H1 (cell line): ENCODE results near the gene NEDD4. TPM values are rescaled to one million over a fixed set of nuclear protein-coding genes. Genes with fewer than 3 reads are reported as not detected.

Experiments used
- CTCF ChIA-PET: fragments of 300-600 bp; sonication (Branson Sonifier 250); formaldehyde crosslinking; loops from one replicate; lab custom pipeline; 2021; ENCODE audit not compliant: partially characterized antibody; lab: Charles Lee
- POLR2A ChIA-PET: fragments of 300-600 bp; sonication (Branson Sonifier 250); formaldehyde crosslinking; loops from one replicate; lab custom pipeline; 2021; ENCODE audit warnings: inconsistent platforms; ENCODE audit not compliant: partially characterized antibody; lab: Charles Lee
- DNase-seq, 2 experiments: peaks; one replicate each; pipeline versions ENCODE4 v3.0.0 to v3.0.0-alpha.2; 2010 to 2022; ENCODE audit warnings: low spot score in 2 of 2, low read depth in 1 of 2, mixed read lengths in 1 of 2
- FAIRE-seq: peaks from 2 replicates; lab custom pipeline; 2011; peaks lifted over from hg19 to GRCh38; lab: Jason Lieb, UNC
- H2AFZ ChIP-seq: 2 replicates; pipeline ENCODE4 v1.8.1; 2012; ENCODE audit warnings: low read length, inconsistent platforms
- H2AK5ac ChIP-seq: 2 replicates; pipeline ENCODE4 v1.6.1; 2013; ENCODE audit warnings: low read depth, low read length
- H2BK120ac ChIP-seq: replicated peaks from 2 replicates; pipeline ENCODE3; 2013; ENCODE audit warnings: low read depth, low read length, inconsistent platforms
- H2BK12ac ChIP-seq: 2 replicates; pipeline ENCODE4 v1.6.1; 2013; ENCODE audit warnings: low read depth, low read length
- H2BK15ac ChIP-seq: 2 replicates; pipeline ENCODE4 v1.6.1; 2013; ENCODE audit warnings: low read length
- H2BK20ac ChIP-seq: 2 replicates; pipeline ENCODE4 v1.6.1; 2013; ENCODE audit warnings: low read length
- H2BK5ac ChIP-seq: 2 replicates; pipeline ENCODE4 v1.6.1; 2013; ENCODE audit warnings: low read depth, low read length
- H3K14ac ChIP-seq: 2 replicates; pipeline ENCODE4 v1.6.1; 2013; ENCODE audit warnings: inconsistent platforms; ENCODE audit not compliant: insufficient read length
- H3K18ac ChIP-seq: 2 replicates; pipeline ENCODE4 v1.6.1; 2013; ENCODE audit warnings: low read length; ENCODE audit errors: extremely low read depth
- H3K23ac ChIP-seq: 2 replicates; pipeline ENCODE4 v1.6.1; 2013; ENCODE audit warnings: inconsistent platforms; ENCODE audit not compliant: insufficient read length
- H3K23me2 ChIP-seq: 2 replicates; pipeline ENCODE4 v1.6.1; 2013; ENCODE audit warnings: low read depth, low read length
- H3K27ac ChIP-seq: 2 replicates; pipeline ENCODE4 v1.6.1; 2011; ENCODE audit warnings: low read depth, low read length, inconsistent platforms
- H3K27me3 ChIP-seq, 4 experiments: replicated peaks in 1 of 4; 1 replicate in 1 of 4; 2 replicates in 3 of 4; pipeline versions ENCODE4 v1.6.1 to v1.8.1; 2011 to 2013; ENCODE audit warnings: low read length in 3 of 4, mild to moderate bottlenecking in 3 of 4, inconsistent platforms in 2 of 4, mixed read lengths in 2 of 4, moderate library complexity in 1 of 4; ENCODE audit not compliant: control insufficient read depth in 3 of 4, insufficient read depth in 3 of 4; ENCODE audit errors: extremely low read depth in 1 of 4
- H3K36me3 ChIP-seq, 4 experiments: 2 replicates each; pipeline versions ENCODE4 v1.6.1 to v1.8.1; 2011 to 2013; ENCODE audit warnings: mild to moderate bottlenecking in 4 of 4, low read length in 3 of 4, moderate library complexity in 2 of 4, control low read depth in 1 of 4, inconsistent platforms in 1 of 4; ENCODE audit not compliant: insufficient read depth in 4 of 4, control insufficient read depth in 2 of 4
- H3K4ac ChIP-seq: replicated peaks from 2 replicates; pipeline ENCODE3; 2013; ENCODE audit warnings: low read length, low read depth, mixed read lengths, inconsistent platforms; ENCODE audit not compliant: insufficient read length
- H3K4me1 ChIP-seq, 4 experiments: replicated peaks in 1 of 4; 1 replicate in 1 of 4; 2 replicates in 3 of 4; pipeline versions ENCODE4 v1.6.1 to v1.8.1; 2011 to 2013; ENCODE audit warnings: low read length in 3 of 4, inconsistent platforms in 2 of 4, mixed read lengths in 1 of 4; ENCODE audit not compliant: insufficient read depth in 4 of 4, control insufficient read depth in 3 of 4
- H3K4me2 ChIP-seq, 2 experiments: 2 replicates each; pipeline versions ENCODE4 v1.6.1 to v1.8.1; 2011 to 2013; ENCODE audit warnings: low read depth in 2 of 2, low read length in 2 of 2, control low read depth in 1 of 2, inconsistent platforms in 1 of 2, mild to moderate bottlenecking in 1 of 2; ENCODE audit not compliant: insufficient read depth in 1 of 2
- H3K4me3 ChIP-seq, 4 experiments: fragments of 200-600, 300-600 bp in 1 of 4; sonication (generic), shearing (Covaris generic), sonication (Bioruptor Twin) in 1 of 4; 2 replicates each; pipeline versions ENCODE4 v1.5.1 to v1.8.1; 2011 to 2016; ENCODE audit warnings: low read length in 4 of 4, low read depth in 3 of 4, control low read depth in 2 of 4, inconsistent platforms in 2 of 4, mild to moderate bottlenecking in 2 of 4, mixed read lengths in 1 of 4, moderate library complexity in 1 of 4; ENCODE audit not compliant: insufficient read depth in 2 of 4; ENCODE audit errors: extremely low read depth in 1 of 4
- H3K56ac ChIP-seq: replicated peaks from 2 replicates; pipeline ENCODE3; 2013; ENCODE audit warnings: low read depth, mild to moderate bottlenecking, mixed read lengths, low read length, inconsistent platforms; ENCODE audit not compliant: insufficient read length
- H3K79me1 ChIP-seq: 2 replicates; pipeline ENCODE4 v1.6.1; 2013; ENCODE audit warnings: low read depth, low read length, control low read depth
- H3K79me2 ChIP-seq, 2 experiments: 2 replicates each; pipeline versions ENCODE4 v1.6.1 to v1.8.1; 2012 to 2013; ENCODE audit warnings: low read length in 2 of 2, mild to moderate bottlenecking in 2 of 2, inconsistent platforms in 1 of 2; ENCODE audit not compliant: insufficient read depth in 2 of 2, control insufficient read depth in 1 of 2
- H3K9ac ChIP-seq, 4 experiments: replicated peaks in 1 of 4; 1 replicate in 1 of 4; 2 replicates in 3 of 4; pipeline versions ENCODE4 v1.6.1 to v1.8.1; 2011 to 2013; ENCODE audit warnings: low read depth in 3 of 4, low read length in 3 of 4, control low read depth in 2 of 4, mild to moderate bottlenecking in 2 of 4, moderate library complexity in 2 of 4, inconsistent platforms in 1 of 4; ENCODE audit errors: extremely low read depth in 1 of 4
- H3K9me3 ChIP-seq, 2 experiments: 2 replicates each; pipeline versions ENCODE4 v1.6.1 to v1.8.1; 2012 to 2013; ENCODE audit warnings: mild to moderate bottlenecking in 2 of 2, moderate library complexity in 2 of 2, control low read depth in 1 of 2, inconsistent platforms in 1 of 2, low read depth in 1 of 2, low read length in 1 of 2, mixed read lengths in 1 of 2; ENCODE audit not compliant: insufficient read depth in 2 of 2
- H4K20me1 ChIP-seq, 2 experiments: replicated peaks in 1 of 2; 2 replicates each; pipeline versions ENCODE3 to v1.8.1; 2011 to 2013; ENCODE audit warnings: inconsistent platforms in 2 of 2, low read length in 2 of 2, mild to moderate bottlenecking in 1 of 2; ENCODE audit not compliant: insufficient read depth in 2 of 2, control insufficient read depth in 1 of 2
- H4K5ac ChIP-seq: 2 replicates; pipeline ENCODE4 v1.6.1; 2013; ENCODE audit warnings: low read length, low read depth, mixed read lengths, inconsistent platforms; ENCODE audit not compliant: insufficient read length
- H4K8ac ChIP-seq: 2 replicates; pipeline ENCODE4 v1.8.0; 2013; ENCODE audit warnings: mild to moderate bottlenecking, moderate library complexity, low read length, inconsistent platforms; ENCODE audit not compliant: insufficient read depth; ENCODE audit errors: extremely low read depth
- H4K91ac ChIP-seq: replicated peaks from 2 replicates; pipeline ENCODE3; 2013; ENCODE audit warnings: low read length, mixed read lengths, inconsistent platforms; ENCODE audit not compliant: insufficient read length
- CEBPB ChIP-seq: IDR thresholded peaks from 2 replicates; pipeline ENCODE4 v1.6.1; 2012; ENCODE audit warnings: low read depth, low read length
- CHD1 ChIP-seq: IDR thresholded peaks from 2 replicates; pipeline ENCODE4 v1.6.1; 2012; ENCODE audit warnings: low read depth, low read length, improper control_type of control experiment
- GTF2F1 ChIP-seq: IDR thresholded peaks from 2 replicates; pipeline ENCODE4 v1.6.1; 2012; ENCODE audit warnings: low read depth, low read length, improper control_type of control experiment, borderline replicate concordance
- NANOG ChIP-seq: IDR thresholded peaks from 2 replicates; pipeline ENCODE4 v1.6.1; 2011; ENCODE audit warnings: low read length, low read depth, mild to moderate bottlenecking, inconsistent platforms; ENCODE audit not compliant: insufficient read depth, poor library complexity, severe bottlenecking
- NRF1 ChIP-seq: IDR thresholded peaks from 2 replicates; pipeline ENCODE4 v1.6.1; 2011; ENCODE audit warnings: mild to moderate bottlenecking, low read depth, low read length, improper control_type of control experiment
- TBP ChIP-seq: IDR thresholded peaks from 2 replicates; pipeline ENCODE4 v1.6.1; 2011; ENCODE audit warnings: low read depth, low read length, improper control_type of control experiment
- WGBS, 2 experiments: shearing (Covaris generic) in 1 of 2; methylation state at CpG; one replicate each; pipeline versions ENCODE4 v1.1.6 to v1.1.7; 2013 to 2015; ENCODE audit warnings: low lambda C conversion rate in 2 of 2, mixed read lengths in 2 of 2, inconsistent platforms in 1 of 2, low coverage in 1 of 2, missing lambda C conversion rate in 1 of 2; ENCODE audit not compliant: insufficient replicate concordance in 2 of 2, insufficient coverage in 1 of 2, insufficient read length in 1 of 2; ENCODE audit errors: extremely low coverage in 1 of 2, missing lambda C conversion rate in 1 of 2; 5-methylcytosine and 5-hydroxymethylcytosine counted together
- polyA plus RNA-seq, 7 experiments: library from polyadenylated mRNA; depleted of rRNA in 3 of 7; stranded (reverse) in 5 of 7; unstranded in 2 of 7; fragments of >200 nt in 5 of 7; fragments of 200-250 nt in 2 of 7; gene quantifications; 1 replicate in 5 of 7; 2 replicates in 1 of 7; 4 replicates in 1 of 7; pipeline versions ENCODE4 v1.2.1 to v1.2.3, GENCODE V29; 2011 to 2013; ENCODE audit warnings: missing spikeins in 2 of 7, mixed read lengths in 2 of 7
- total RNA-seq: library from RNA; stranded (reverse); fragmentation: NEBNext Ultra II Directional; extraction: Animal tissue kit (Norgen Biotek cat#: 25700); gene quantifications from 2 replicates; pipeline ENCODE4 v1.2.1, GENCODE V29; 2021

The NEDD4 gene
- total and polyA plus RNA-seq, 2 of the 8 experiments (the other 6 are each of a cell fraction or from before 2014, with no cell fraction given) = 0.95 to 3.9 TPM

- no peak overlapping the region for H2BK15ac ChIP-seq
- no peak overlapping the region for H3K23ac ChIP-seq
- H3K9ac ChIP-seq = no peak overlapping the region
- no peak overlapping the region for H2BK120ac ChIP-seq
- WGBS, 2 experiments = 85% methylated on average over 6 of the region's 6 CpGs; no CpG with 5 or more reads in 1 of the 2 experiments
- no peak overlapping the region for H4K8ac ChIP-seq
- no peak overlapping the region for H3K14ac ChIP-seq
- no peaks in the 10 kb centered on the region for H3K4me1 ChIP-seq
- no peak overlapping the region for H3K4ac ChIP-seq
- no peak overlapping the region for H2BK20ac ChIP-seq
- no peak overlapping the region for H2AFZ ChIP-seq
- no peak for TF ChIP-seq TBP
- TF ChIP-seq GTF2F1 = no peak
- no peak for TF ChIP-seq NRF1
- no peak for TF ChIP-seq CEBPB
- no peak for TF ChIP-seq NANOG
- no peak for TF ChIP-seq CHD1
- H3K79me1 ChIP-seq = no peaks in the 10 kb centered on the region
- no peak overlapping the region for H2AK5ac ChIP-seq
- FAIRE-seq (no peak), DNase-seq (no peak)
- no peaks in the 10 kb centered on the region for H3K79me2 ChIP-seq
- no peak overlapping the region for H3K56ac ChIP-seq
- H2BK12ac ChIP-seq = no peak overlapping the region
- H3K4me2 ChIP-seq = no peak overlapping the region
- H3K27ac ChIP-seq = no peak overlapping the region
- H4K20me1 ChIP-seq = no peaks in the 10 kb centered on the region
- POLR2A ChIA-PET = no interaction called here
- no peak overlapping the region for H2BK5ac ChIP-seq
- H3K4me3 ChIP-seq = no peak overlapping the region
- no peak overlapping the region for H3K18ac ChIP-seq
- no peak overlapping the region for H4K91ac ChIP-seq
- H3K27me3 ChIP-seq = no peaks in the 10 kb centered on the region
- no peaks in the 10 kb centered on the region; the same call in 1 of the 2 replicates for H3K23me2 ChIP-seq
- CTCF ChIA-PET = interaction anchor here (1.0 to 1.8 kb wide), 3 partner anchors 14 to 21 kb away, joined by 3 to 4 read pairs (median 3); no protein-coding TSS in a partner anchor
- no peaks in the 10 kb centered on the region for H3K36me3 ChIP-seq
- H3K9me3 ChIP-seq = no peaks in the 10 kb centered on the region
- H4K5ac ChIP-seq = no peak overlapping the region
Measured at GRCh38 chr15:56031836-56032235, 38.4 kb upstream of the NEDD4 start.
